HG03095 (cell line): ENCODE measurements around the gene EVC2.
"Not testable (repeated sequence)": the region's sequence is repeated elsewhere in the genome, so short reads cannot be mapped to it uniquely, and the experiment has no call there.

ENCODE experiments used
- ATAC-seq: cut with Tn5 transposase; IDR thresholded peaks from one replicate; pipeline ENCODE4 v1.9.1; 2021; ENCODE audit warnings: moderate library complexity; ENCODE audit not compliant: unreplicated experiment

The EVC2 gene

GRCh38 chr4:5746829-5747737, 38.7 kb upstream of the EVC2 start:
- ATAC-seq: no peak

GRCh38 chr4:5746250-5746649, 37.9 kb upstream of the EVC2 start:
- no peak for ATAC-seq

- ATAC-seq: no peak
These were observed 34.6 kb upstream of the EVC2 start for GRCh38 chr4:5742968-5743367.

- ATAC-seq: no peak
These were observed 34.0 kb upstream of the EVC2 start for GRCh38 chr4:5742388-5742787.

GRCh38 chr4:5738061-5738460, 29.7 kb upstream of the EVC2 start:
- ATAC-seq: no peak

- ATAC-seq: no peak
These were observed 27.1 kb upstream of the EVC2 start for GRCh38 chr4:5735463-5735862.

GRCh38 chr4:5734853-5735252, 26.5 kb upstream of the EVC2 start:
- no peak for ATAC-seq

GRCh38 chr4:5732158-5732557, 23.8 kb upstream of the EVC2 start:
- no peak for ATAC-seq

- ATAC-seq: no peak
These were observed 22.9 kb upstream of the EVC2 start for GRCh38 chr4:5730993-5731990.

- ATAC-seq: no peak
These were observed 22.1 kb upstream of the EVC2 start for GRCh38 chr4:5730436-5730835.

- ATAC-seq: not testable (repeated sequence)
These were observed 20.1 kb upstream of the EVC2 start for GRCh38 chr4:5728412-5728811.

GRCh38 chr4:5724377-5724776, 16.0 kb upstream of the EVC2 start:
- no peak for ATAC-seq

- no peak for ATAC-seq
These were observed 14.0 kb upstream of the EVC2 start for GRCh38 chr4:5722328-5722727.

GRCh38 chr4:5721923-5722322, 13.6 kb upstream of the EVC2 start:
- no peak for ATAC-seq

GRCh38 chr4:5720980-5721379, 12.6 kb upstream of the EVC2 start:
- ATAC-seq: no peak

- no peak for ATAC-seq
These were observed 11.9 kb upstream of the EVC2 start for GRCh38 chr4:5720157-5720850.

GRCh38 chr4:5719350-5720055, 11.1 kb upstream of the EVC2 start:
- ATAC-seq: no peak

- no peak for ATAC-seq
These were observed 10.1 kb upstream of the EVC2 start for GRCh38 chr4:5718411-5718810.

GRCh38 chr4:5717449-5718158, 9.2 kb upstream of the EVC2 start:
- ATAC-seq: no peak

GRCh38 chr4:5716391-5716790, 8.0 kb upstream of the EVC2 start:
- ATAC-seq: no peak
